ENCODE measurements around the gene TRPM6.
"Not testable (repeated sequence)": the region's sequence is repeated elsewhere in the genome, so short reads cannot be mapped to it uniquely, and the experiment has no call there.

The TRPM6 gene

GRCh38 chr9:74867483-74867882 is 20.2 kb downstream of the TRPM6 start:
- TF ChIP-seq ZFX (IDR thresholded peaks at IDR 0.05; ENCODE audit: borderline replicate concordance) (no peak), CTCF (IDR thresholded peaks at IDR 0.05) (no peak)

DNA sequence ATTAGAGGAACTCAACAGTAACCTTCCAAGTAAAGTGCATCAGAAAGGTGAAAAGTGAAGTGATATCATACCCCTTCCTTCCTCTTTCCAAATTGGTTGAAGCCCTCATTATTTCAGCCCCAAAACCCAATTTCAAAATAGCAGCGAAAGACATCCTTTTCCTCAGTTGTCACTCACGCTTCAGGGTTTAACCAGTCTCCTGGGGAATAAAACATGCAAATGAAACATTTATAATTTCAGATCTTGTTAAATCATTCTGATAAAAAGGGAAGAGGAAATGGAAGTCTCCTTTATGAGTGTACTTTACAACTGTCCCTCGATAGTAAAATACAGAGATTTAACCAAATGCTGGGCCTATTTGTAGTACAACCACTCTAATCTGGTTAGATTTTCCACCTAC is 22.5 kb downstream of the TRPM6 start:
- TF ChIP-seq ZFX (IDR thresholded peaks at IDR 0.05; ENCODE audit: borderline replicate concordance), result no peak
- TF ChIP-seq CTCF (IDR thresholded peaks at IDR 0.05), result no peak
- H3K27ac ChIP-seq, result no peak overlapping the region

More at GRCh38 chr9:74867483-74867882, 20.2 kb downstream of the TRPM6 start:
- no peak overlapping the region for H3K27ac ChIP-seq

GRCh38 chr9:74861773-74862474 is 25.8 kb downstream of the TRPM6 start:
- no peak overlapping the region for H3K27ac ChIP-seq
- TF ChIP-seq CTCF (IDR thresholded peaks at IDR 0.05) (no peak), ZFX (IDR thresholded peaks at IDR 0.05; ENCODE audit: borderline replicate concordance) (no peak)

GRCh38 chr9:74861071-74861470 is 26.6 kb downstream of the TRPM6 start:
- no peak overlapping the region for H3K27ac ChIP-seq
- no peak for TF ChIP-seq CTCF (IDR thresholded peaks at IDR 0.05)
- no peak for TF ChIP-seq ZFX (IDR thresholded peaks at IDR 0.05; ENCODE audit: borderline replicate concordance)

- H3K27ac ChIP-seq, result not testable (repeated sequence)
Observed at GRCh38 chr9:74860247-74860646, 27.5 kb downstream of the TRPM6 start.

DNA sequence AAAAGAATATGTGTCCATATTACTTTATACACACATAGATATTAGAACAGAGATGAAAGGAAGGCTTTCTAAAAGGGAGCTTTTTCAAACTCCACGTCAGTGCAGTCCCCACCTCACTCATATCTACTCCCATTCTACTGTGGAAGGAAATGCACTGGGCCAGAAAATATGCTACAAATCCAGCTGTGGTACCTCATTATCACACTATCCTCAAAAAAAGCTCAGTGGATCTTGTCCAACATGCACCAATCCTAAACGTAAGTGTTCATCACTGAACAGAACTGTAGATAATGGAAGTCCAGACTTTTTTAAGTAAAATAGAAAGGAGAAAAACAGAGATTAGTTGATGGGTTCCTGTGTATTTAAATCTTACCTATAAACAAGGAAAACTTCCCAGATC is 27.9 kb downstream of the TRPM6 start:
- no peak for TF ChIP-seq CTCF (IDR thresholded peaks at IDR 0.05)
- TF ChIP-seq ZFX (IDR thresholded peaks at IDR 0.05; ENCODE audit: borderline replicate concordance), result no peak
- H3K27ac ChIP-seq, result no peak overlapping the region

- H3K27ac ChIP-seq, result no peak overlapping the region
- TF ChIP-seq CTCF (IDR thresholded peaks at IDR 0.05) (no peak), ZFX (IDR thresholded peaks at IDR 0.05; ENCODE audit: borderline replicate concordance) (no peak)
Observed at GRCh38 chr9:74858751-74859414, 28.8 kb downstream of the TRPM6 start.

Data from 22Rv1 (cell line).